SH-SY5Y (cell line): ENCODE results near the gene SLC22A6.

ENCODE experiments used
- GATA2 ChIP-seq: IDR thresholded peaks from 2 replicates; pipeline ENCODE4 v1.6.1; 2011; ENCODE audit warnings: mild to moderate bottlenecking, low read depth, low read length
- GATA3 ChIP-seq: IDR thresholded peaks from 2 replicates; pipeline ENCODE4 v1.6.1; 2011; ENCODE audit warnings: low read depth, mild to moderate bottlenecking, low read length, moderate library complexity

GRCh38 chr11:63012839-63013238 is 28.1 kb upstream of the SLC22A6 start:
- TF ChIP-seq GATA2 = no peak
- TF ChIP-seq GATA3 = no peak
